Measurements from ENCODE around the gene WDR86. TPM values are rescaled to one million over a fixed set of nuclear protein-coding genes. Genes with fewer than 3 reads are reported as not detected.

The WDR86 gene, protein sequence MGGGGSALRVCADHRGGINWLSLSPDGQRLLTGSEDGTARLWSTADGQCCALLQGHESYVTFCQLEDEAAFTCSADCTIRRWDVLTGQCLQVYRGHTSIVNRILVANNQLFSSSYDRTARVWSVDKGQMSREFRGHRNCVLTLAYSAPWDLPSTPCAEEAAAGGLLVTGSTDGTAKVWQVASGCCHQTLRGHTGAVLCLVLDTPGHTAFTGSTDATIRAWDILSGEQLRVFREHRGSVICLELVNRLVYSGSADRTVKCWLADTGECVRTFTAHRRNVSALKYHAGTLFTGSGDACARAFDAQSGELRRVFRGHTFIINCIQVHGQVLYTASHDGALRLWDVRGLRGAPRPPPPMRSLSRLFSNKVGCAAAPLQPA
- total RNA-seq (2021), result 7.7 and 12.4 TPM in 2 replicates
- percentile 29 among the genes with signal in this experiment for Bru-seq, nascent RNA
- percentile 46 among the genes with signal in this experiment for BruChase-seq, experiment 1, labeled RNA remaining after a 2-hour chase
- BruChase-seq, experiment 2, labeled RNA remaining after a 6-hour chase, result percentile 33 among the genes with signal in this experiment
- long read RNA-seq, partial matches to known transcripts, result 0 of 3 reads
- long read RNA-seq, other reads (novel, unspliced or antisense), result 3 of 3 reads

DNA sequence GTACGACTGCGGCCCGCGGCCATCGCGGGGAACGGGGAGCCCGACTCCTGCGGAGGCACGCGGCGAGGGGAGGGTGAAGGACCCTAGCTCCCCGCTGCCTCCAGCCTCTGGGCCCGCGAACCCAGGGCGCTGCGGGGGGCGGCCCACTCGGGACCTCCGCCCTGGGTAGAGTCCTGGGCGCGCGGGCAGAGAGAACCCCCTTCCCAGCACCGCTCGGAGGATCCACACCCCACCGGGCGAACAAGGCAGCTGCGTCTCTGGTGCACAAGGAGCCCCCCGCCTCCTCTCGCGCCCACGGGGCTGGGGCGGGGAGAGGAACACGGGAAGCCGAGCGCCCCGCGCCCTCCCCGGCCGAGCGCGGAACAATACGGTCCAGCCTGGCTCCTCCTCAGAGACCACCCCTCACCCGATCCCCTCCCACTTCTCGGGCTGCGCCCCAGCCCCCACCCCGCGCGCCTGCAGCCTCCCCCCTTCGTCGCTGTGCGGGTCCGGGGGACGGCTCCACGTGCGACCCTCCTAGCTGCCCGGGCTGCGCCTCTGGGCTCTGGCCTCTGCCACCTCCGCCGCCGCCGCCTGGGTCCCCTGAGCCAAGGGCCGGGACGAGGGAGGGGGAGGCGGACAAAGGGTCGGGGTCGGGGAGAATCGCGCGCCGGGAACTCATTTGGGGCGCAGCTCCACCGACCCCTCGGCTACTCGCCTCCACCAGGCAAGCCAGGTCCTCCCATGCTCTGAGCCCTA, at the start of gene WDR86:
WDR86 (minus strand) TSS at position 372 of the 738 bp plus-strand sequence. CDS start 449 bp downstream, outside the sequence.
- 0 out of 2 replicates have a peak, but pooled peaks cover 4% of the 10 kb centered on the region for H3F3A ChIP-seq (ENCODE audit: insufficient read depth, low read depth)
- H3K4me3 ChIP-seq, result no peak within 1 kb of the TSS
- no peak within 1 kb of the TSS for H3K27ac ChIP-seq
- no TSS peak for BruUV-seq (replicated peaks)
- H3K4me2 ChIP-seq, result no peak within 1 kb of the TSS
- TF ChIP-seq, protein P1, sequence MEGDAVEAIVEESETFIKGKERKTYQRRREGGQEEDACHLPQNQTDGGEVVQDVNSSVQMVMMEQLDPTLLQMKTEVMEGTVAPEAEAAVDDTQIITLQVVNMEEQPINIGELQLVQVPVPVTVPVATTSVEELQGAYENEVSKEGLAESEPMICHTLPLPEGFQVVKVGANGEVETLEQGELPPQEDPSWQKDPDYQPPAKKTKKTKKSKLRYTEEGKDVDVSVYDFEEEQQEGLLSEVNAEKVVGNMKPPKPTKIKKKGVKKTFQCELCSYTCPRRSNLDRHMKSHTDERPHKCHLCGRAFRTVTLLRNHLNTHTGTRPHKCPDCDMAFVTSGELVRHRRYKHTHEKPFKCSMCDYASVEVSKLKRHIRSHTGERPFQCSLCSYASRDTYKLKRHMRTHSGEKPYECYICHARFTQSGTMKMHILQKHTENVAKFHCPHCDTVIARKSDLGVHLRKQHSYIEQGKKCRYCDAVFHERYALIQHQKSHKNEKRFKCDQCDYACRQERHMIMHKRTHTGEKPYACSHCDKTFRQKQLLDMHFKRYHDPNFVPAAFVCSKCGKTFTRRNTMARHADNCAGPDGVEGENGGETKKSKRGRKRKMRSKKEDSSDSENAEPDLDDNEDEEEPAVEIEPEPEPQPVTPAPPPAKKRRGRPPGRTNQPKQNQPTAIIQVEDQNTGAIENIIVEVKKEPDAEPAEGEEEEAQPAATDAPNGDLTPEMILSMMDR (conservative IDR thresholded peaks at IDR 0.05), result no peak
- no peak for TF ChIP-seq EZH2 (IDR thresholded peaks at IDR 0.05; ENCODE audit: low read depth)
- H3K79me2 ChIP-seq (ENCODE audit: low read depth), result no peaks in the 10 kb centered on the region
- no peaks in the 10 kb centered on the region for H4K20me1 ChIP-seq (ENCODE audit: insufficient read depth)
- no peaks in the 10 kb centered on the region for H3K36me3 ChIP-seq (ENCODE audit: low read depth)
- peaks cover 9% of the 10 kb centered on the region; the same call in 1 of the 2 replicates for H3K27me3 ChIP-seq (ENCODE audit: insufficient read depth, low read depth)
- H3K9me3 ChIP-seq (ENCODE audit: insufficient read depth, low read depth), result no peaks in the 10 kb centered on the region
- intact Hi-C loops (cut with micrococcal nuclease; ENCODE audit: unreplicated experiment), result loop anchor here (2.0 kb wide), 1 partner anchor 41 kb away; no protein-coding TSS in a partner anchor
- ChIA-PET POLR2A (ENCODE audit: unreplicated experiment) (no interaction called here), CTCF (no interaction called here)
- H2AFZ ChIP-seq, result no peak within 1 kb of the TSS
- H3K9me2 ChIP-seq (ENCODE audit: insufficient read depth), result no peaks in the 10 kb centered on the region
- peaks cover 1% of the 10 kb centered on the region; the same call in 1 of the 2 replicates for H3K4me1 ChIP-seq (replicated peaks; ENCODE audit: insufficient read depth)
- DNase-seq, result no peak

DNA sequence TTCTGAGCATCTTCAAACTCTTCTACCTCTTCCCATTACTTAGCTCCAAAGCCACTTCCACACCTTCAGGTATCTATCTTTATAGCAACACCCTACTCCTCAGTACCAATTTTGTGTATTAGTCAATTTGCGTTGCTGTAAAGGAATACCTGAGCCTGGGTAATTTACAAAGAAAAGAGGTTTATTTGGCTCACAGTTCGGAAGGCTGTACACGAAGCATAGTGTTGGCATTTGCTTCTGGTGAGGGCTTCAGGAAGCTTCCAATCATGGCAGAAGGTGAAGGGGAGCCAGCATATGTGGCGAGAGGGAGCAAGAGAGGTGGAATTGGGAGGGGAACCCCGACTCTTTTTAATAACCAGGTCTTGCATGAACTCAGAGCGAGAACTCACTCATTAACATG, 47.7 kb upstream of the WDR86 start:
- H3K4me3 ChIP-seq, result no peak overlapping the region
- H4K20me1 ChIP-seq (ENCODE audit: insufficient read depth), result no peaks in the 10 kb centered on the region
- ChIA-PET CTCF (no interaction called here), POLR2A (ENCODE audit: unreplicated experiment) (no interaction called here)
- no peak for DNase-seq
- intact Hi-C loops (cut with micrococcal nuclease; ENCODE audit: unreplicated experiment), result no loop called here
- no peaks in the 10 kb centered on the region for H3K27me3 ChIP-seq (ENCODE audit: insufficient read depth, low read depth)
- no peak overlapping the region for H3K27ac ChIP-seq
- H3K9me2 ChIP-seq (ENCODE audit: insufficient read depth), result no peaks in the 10 kb centered on the region
- no peak for TF ChIP-seq EZH2 (IDR thresholded peaks at IDR 0.05; ENCODE audit: low read depth)
- TF ChIP-seq, protein P1 (conservative IDR thresholded peaks at IDR 0.05), result no peak
- BruUV-seq (replicated peaks), result no TSS peak
- peaks cover 29% of the 10 kb centered on the region for H3K4me1 ChIP-seq (replicated peaks; ENCODE audit: insufficient read depth)
- H3K4me2 ChIP-seq, result no peak overlapping the region
- H3K79me2 ChIP-seq (ENCODE audit: low read depth), result no peaks in the 10 kb centered on the region
- no peaks in the 10 kb centered on the region for H3K36me3 ChIP-seq (ENCODE audit: low read depth)
- peaks cover 4% of the 10 kb centered on the region; the same call in 1 of the 2 replicates for H3K9me3 ChIP-seq (ENCODE audit: insufficient read depth, low read depth)
- peaks cover 45% of the 10 kb centered on the region for H3F3A ChIP-seq (ENCODE audit: insufficient read depth, low read depth)
- no peak overlapping the region for H2AFZ ChIP-seq

DNA sequence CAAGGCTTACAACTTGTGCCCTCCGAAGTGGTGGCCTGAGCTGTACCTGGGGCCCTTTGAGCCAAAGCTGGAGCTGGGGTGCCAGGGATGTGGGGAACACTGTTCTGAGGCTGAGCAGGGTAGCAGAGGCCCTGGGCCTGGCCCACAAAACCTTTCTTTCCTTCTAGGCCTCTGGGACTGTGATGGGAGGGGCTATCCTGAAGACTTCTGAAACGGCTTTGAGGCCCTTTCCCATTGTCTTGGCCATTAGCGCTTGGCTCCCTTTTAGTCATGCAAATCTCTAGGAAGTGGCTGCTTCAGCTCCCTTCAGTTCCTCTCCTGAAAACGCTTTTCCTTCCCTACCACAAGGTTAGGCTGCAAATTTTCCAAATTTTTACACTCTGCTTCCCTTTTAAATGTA, 46.9 kb upstream of the WDR86 start:
- no peaks in the 10 kb centered on the region for H3K27me3 ChIP-seq (ENCODE audit: insufficient read depth, low read depth)
- H3K27ac ChIP-seq, result no peak overlapping the region
- H3F3A ChIP-seq (ENCODE audit: insufficient read depth, low read depth), result peaks cover 37% of the 10 kb centered on the region
- H3K9me3 ChIP-seq (ENCODE audit: insufficient read depth, low read depth), result no peaks in the 10 kb centered on the region
- H4K20me1 ChIP-seq (ENCODE audit: insufficient read depth), result no peaks in the 10 kb centered on the region
- H3K79me2 ChIP-seq (ENCODE audit: low read depth), result no peaks in the 10 kb centered on the region
- POLR2A ChIA-PET (ENCODE audit: unreplicated experiment), result no interaction called here
- DNase-seq, result no peak
- no peaks in the 10 kb centered on the region for H3K36me3 ChIP-seq (ENCODE audit: low read depth)
- no peaks in the 10 kb centered on the region for H3K9me2 ChIP-seq (ENCODE audit: insufficient read depth)
- H3K4me2 ChIP-seq, result no peak overlapping the region
- intact Hi-C loops (cut with micrococcal nuclease; ENCODE audit: unreplicated experiment), result no loop called here
- CTCF ChIA-PET, result no interaction called here
- no TSS peak for BruUV-seq (replicated peaks)
- peaks cover 28% of the 10 kb centered on the region for H3K4me1 ChIP-seq (replicated peaks; ENCODE audit: insufficient read depth)
- no peak overlapping the region for H3K4me3 ChIP-seq
- TF ChIP-seq, protein P1 (conservative IDR thresholded peaks at IDR 0.05), result no peak
- H2AFZ ChIP-seq, result no peak overlapping the region
